ENCODE data around the gene TBC1D5. TPM values are rescaled to one million over a fixed set of nuclear protein-coding genes. Genes with fewer than 3 reads are reported as not detected.

The TBC1D5 gene
- total RNA-seq, 2 experiments from 2014 or later = 48.4 to 55.2 TPM

DNA sequence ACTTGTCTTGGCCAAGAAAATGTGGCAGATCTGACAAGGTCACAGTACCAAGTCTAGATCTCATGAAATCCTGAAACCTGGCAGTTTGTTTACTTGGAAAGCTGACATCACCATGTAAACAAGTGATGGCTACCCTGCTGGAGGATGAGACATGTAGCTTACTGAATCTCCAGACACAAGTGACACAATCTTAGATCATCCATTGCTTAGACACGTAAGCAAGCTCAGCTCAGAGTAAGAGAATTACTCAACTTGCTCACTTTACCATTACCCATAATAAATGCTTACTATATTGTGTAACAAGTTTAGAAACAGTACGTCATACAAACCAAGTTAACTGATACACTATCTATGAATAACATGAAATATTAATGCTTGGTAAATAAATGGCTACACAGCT lies 263.8 kb downstream of the TBC1D5 start:
- Mint-ChIP-seq H3K9me3 (no peaks in the 10 kb centered on the region), H3K27ac (no peak overlapping the region), H3K27me3 (no peaks in the 10 kb centered on the region), H3K4me3 (no peak overlapping the region), H3K4me1 (no peaks in the 10 kb centered on the region), H3K36me3 (ENCODE audit: low read depth) (no peaks in the 10 kb centered on the region)
- no peak for DNase-seq
- ChIA-PET CTCF (no interaction called here), POLR2A (no interaction called here)

GRCh38 chr3:17473761-17474160 lies 268.7 kb downstream of the TBC1D5 start:
- DNase-seq = no peak
- Mint-ChIP-seq H3K4me3 (no peak overlapping the region), H3K4me1 (no peaks in the 10 kb centered on the region), H3K36me3 (ENCODE audit: low read depth) (no peaks in the 10 kb centered on the region), H3K9me3 (no peaks in the 10 kb centered on the region), H3K27me3 (no peaks in the 10 kb centered on the region), H3K27ac (no peak overlapping the region)
- CTCF ChIA-PET = no interaction called here
- POLR2A ChIA-PET = no interaction called here

DNA sequence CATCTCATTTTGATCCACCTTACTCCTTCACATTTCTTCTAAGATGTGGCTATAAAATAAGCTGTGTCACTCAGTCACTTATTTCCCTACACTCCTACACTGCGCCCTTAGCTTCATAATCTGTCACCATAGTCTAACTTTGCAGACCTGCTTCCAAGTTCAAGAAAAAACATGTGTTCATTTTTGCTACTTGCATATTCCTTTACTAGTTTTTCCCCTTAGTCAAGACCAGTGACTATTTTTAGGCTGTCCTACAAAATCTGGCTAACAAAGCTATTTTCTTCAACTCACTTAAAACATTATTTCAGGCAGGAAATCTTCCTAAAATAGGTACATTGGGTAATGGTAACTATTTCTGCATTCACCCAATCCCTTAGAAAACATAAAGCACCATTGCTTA lies 272.5 kb downstream of the TBC1D5 start:
- POLR2A ChIA-PET = no interaction called here
- H3K4me1 Mint-ChIP-seq = no peaks in the 10 kb centered on the region
- DNase-seq = no peak
- CTCF ChIA-PET = interaction anchor here (0.6 kb wide), 1 partner anchor 51 kb away, joined by 4 read pairs; no protein-coding TSS in a partner anchor
- peaks cover 3% of the 10 kb centered on the region for H3K36me3 Mint-ChIP-seq (ENCODE audit: low read depth)
- H3K27me3 Mint-ChIP-seq = no peaks in the 10 kb centered on the region
- no peaks in the 10 kb centered on the region for H3K9me3 Mint-ChIP-seq
- no peak overlapping the region for H3K27ac Mint-ChIP-seq
- no peak overlapping the region for H3K4me3 Mint-ChIP-seq

GRCh38 chr3:17469520-17469919 lies 272.9 kb downstream of the TBC1D5 start:
- no peaks in the 10 kb centered on the region for H3K4me1 Mint-ChIP-seq
- ChIA-PET POLR2A (no interaction called here), CTCF (interaction anchor here (0.6 kb wide), 1 partner anchor 50 kb away, joined by 4 read pairs; no protein-coding TSS in a partner anchor)
- no peak overlapping the region for H3K27ac Mint-ChIP-seq
- no peaks in the 10 kb centered on the region for H3K27me3 Mint-ChIP-seq
- H3K4me3 Mint-ChIP-seq = no peak overlapping the region
- no peaks in the 10 kb centered on the region for H3K9me3 Mint-ChIP-seq
- H3K36me3 Mint-ChIP-seq (ENCODE audit: low read depth) = peaks cover 6% of the 10 kb centered on the region
- no peak for DNase-seq

- no peaks in the 10 kb centered on the region for H3K9me3 Mint-ChIP-seq
- no peaks in the 10 kb centered on the region for H3K27me3 Mint-ChIP-seq
- H3K4me1 Mint-ChIP-seq = no peaks in the 10 kb centered on the region
- no peak overlapping the region for H3K27ac Mint-ChIP-seq
- CTCF ChIA-PET = no interaction called here
- peaks cover 8% of the 10 kb centered on the region for H3K36me3 Mint-ChIP-seq (ENCODE audit: low read depth)
- POLR2A ChIA-PET = no interaction called here
- H3K4me3 Mint-ChIP-seq = no peak overlapping the region
- DNase-seq = no peak
These were observed 276.4 kb downstream of the TBC1D5 start for GRCh38 chr3:17466028-17466427.

DNA sequence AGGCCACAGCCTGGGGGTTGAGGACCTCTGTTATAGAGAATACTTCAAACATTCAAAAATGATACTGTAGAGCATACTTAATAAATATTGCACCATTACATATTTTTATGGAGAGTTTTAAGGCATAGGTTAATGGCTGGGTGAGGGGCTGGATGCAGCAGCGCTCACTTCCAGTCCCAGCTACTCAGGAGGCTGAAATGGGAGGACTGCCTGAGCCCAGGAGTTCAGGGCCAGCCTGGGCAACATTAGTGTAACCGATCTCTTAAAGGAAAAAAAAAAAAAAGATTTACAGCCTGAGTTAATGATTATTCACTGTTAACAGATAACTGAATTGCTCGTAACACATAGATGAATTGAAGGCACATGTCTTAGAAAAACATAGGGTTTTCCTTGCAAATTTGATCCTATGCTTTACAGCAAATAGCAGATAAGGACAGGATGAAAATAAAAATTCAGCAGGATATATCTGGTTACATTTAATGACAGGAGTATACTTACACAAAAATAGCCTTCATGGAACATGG lies 282.9 kb downstream of the TBC1D5 start:
- H3K27me3 Mint-ChIP-seq = no peaks in the 10 kb centered on the region
- no peak overlapping the region for H3K4me3 Mint-ChIP-seq
- no peaks in the 10 kb centered on the region for H3K4me1 Mint-ChIP-seq
- H3K27ac Mint-ChIP-seq = no peak overlapping the region
- no peak for DNase-seq
- H3K36me3 Mint-ChIP-seq (ENCODE audit: low read depth) = peaks cover 2% of the 10 kb centered on the region
- ChIA-PET POLR2A (no interaction called here), CTCF (interaction anchor here (0.9 to 1.2 kb wide), 2 partner anchors 12 to 859 kb away, joined by 3 read pairs; no protein-coding TSS in a partner anchor)
- H3K9me3 Mint-ChIP-seq = no peaks in the 10 kb centered on the region

DNA sequence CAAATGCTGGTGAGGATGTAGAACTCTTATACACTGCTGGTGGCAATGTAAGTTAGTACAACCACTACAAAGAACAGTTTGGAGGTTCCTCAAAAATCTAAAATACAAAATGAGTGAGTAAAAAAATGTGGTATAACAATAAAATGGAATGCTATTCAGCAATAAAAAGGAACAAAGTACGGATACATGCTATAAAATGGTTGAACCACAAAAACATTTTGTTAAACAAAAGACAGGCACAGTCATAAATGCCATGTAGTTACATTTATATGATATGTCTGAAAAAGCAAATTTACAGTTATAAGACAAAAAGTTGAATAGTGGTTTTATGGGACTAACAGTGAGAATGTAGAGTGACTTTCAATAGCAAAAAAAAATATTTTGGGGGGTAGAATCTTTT lies 285.8 kb downstream of the TBC1D5 start:
- Mint-ChIP-seq H3K36me3 (ENCODE audit: low read depth) (no peaks in the 10 kb centered on the region), H3K4me3 (no peak overlapping the region), H3K27me3 (no peaks in the 10 kb centered on the region), H3K27ac (no peak overlapping the region), H3K9me3 (no peaks in the 10 kb centered on the region), H3K4me1 (no peaks in the 10 kb centered on the region)
- ChIA-PET POLR2A (no interaction called here), CTCF (no interaction called here)
- no peak for DNase-seq

DNA sequence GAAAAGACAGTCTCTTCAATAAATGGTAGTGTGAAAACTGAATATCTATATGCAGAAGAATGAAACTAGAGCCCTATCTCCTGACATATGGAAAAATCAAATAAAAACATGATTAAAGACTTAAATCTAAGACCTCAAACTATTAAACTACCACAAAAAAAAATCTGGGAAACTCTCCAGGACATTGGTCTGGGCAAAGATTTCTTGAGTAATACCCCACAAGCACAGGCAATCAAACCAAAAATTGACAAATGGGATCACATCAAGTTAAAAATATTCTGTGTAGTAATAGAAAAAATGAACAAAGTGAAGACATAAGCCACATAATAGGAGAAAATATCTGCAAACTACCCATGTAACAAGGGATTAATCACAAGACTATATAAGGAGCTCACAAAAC lies 286.4 kb downstream of the TBC1D5 start:
- POLR2A ChIA-PET = no interaction called here
- Mint-ChIP-seq H3K9me3 (no peaks in the 10 kb centered on the region), H3K4me3 (no peak overlapping the region), H3K36me3 (ENCODE audit: low read depth) (peaks cover 4% of the 10 kb centered on the region), H3K4me1 (peaks cover 1% of the 10 kb centered on the region), H3K27me3 (no peaks in the 10 kb centered on the region), H3K27ac (no peak overlapping the region)
- no peak for DNase-seq
- CTCF ChIA-PET = no interaction called here

GRCh38 chr3:17444865-17445264 lies 297.6 kb downstream of the TBC1D5 start:
- H3K27me3 Mint-ChIP-seq = no peaks in the 10 kb centered on the region
- DNase-seq = no peak
- H3K9me3 Mint-ChIP-seq = no peaks in the 10 kb centered on the region
- no peak overlapping the region for H3K4me3 Mint-ChIP-seq
- no peaks in the 10 kb centered on the region for H3K4me1 Mint-ChIP-seq
- H3K36me3 Mint-ChIP-seq (ENCODE audit: low read depth) = peaks cover 8% of the 10 kb centered on the region
- H3K27ac Mint-ChIP-seq = no peak overlapping the region
- POLR2A ChIA-PET = no interaction called here
- CTCF ChIA-PET = no interaction called here

DNA sequence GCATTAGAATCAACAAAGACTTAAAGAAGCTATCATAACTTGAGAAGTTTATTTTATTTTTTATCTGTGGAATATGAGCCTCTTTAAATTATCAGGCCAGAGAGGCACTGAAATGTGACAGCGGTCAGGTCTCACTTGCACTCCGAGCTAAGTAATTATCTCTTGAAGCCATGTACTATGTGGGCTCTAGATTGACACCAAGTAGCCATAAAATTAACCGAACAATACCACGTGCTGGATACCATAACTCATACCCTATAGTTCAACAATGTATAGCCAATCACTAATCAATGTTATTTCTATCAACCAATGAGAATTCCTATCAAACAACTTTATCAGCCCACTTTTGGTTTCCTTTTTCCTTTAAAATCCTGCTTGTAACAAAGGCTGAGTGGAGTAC lies 299.3 kb downstream of the TBC1D5 start:
- H3K4me3 Mint-ChIP-seq = no peak overlapping the region
- DNase-seq = no peak
- H3K9me3 Mint-ChIP-seq = peaks cover 2% of the 10 kb centered on the region
- no peak overlapping the region for H3K27ac Mint-ChIP-seq
- no peaks in the 10 kb centered on the region for H3K27me3 Mint-ChIP-seq
- CTCF ChIA-PET = no interaction called here
- H3K36me3 Mint-ChIP-seq (ENCODE audit: low read depth) = peaks cover 11% of the 10 kb centered on the region
- H3K4me1 Mint-ChIP-seq = no peaks in the 10 kb centered on the region
- POLR2A ChIA-PET = no interaction called here

DNA sequence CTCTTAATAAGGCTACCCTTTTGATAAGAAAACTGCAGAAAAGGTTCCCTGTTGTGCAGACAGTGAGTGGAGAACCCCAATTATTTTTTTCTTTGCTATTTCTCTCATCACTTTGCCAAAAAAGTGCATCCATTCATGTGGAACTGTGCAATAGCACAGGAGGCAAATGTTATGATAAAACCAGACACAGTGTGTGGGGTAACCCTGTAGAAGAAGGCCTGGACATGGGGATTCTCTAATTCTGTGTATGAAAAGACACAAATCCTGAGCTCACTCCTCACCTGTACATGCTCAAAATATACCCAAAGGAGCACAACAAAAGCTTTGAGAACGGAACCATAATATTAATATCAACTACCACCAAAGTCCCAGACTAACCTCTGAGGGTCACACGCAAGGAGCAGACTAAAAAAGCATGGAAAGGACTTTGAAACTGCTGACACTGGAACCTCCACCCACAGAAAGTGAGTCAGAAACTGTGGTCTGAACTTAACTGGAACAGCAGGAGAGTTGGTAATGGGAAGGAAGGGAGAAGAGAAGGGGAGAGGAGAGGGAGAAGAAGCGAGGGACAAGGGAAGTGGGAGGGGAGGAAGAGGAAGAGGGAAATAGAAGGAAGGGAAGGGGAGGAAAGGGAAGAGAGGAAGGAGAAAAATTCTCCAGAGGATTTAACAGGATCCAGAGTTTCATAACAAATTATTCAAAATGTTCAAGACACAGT lies 299.9 kb downstream of the TBC1D5 start:
- Mint-ChIP-seq H3K27me3 (no peaks in the 10 kb centered on the region), H3K36me3 (ENCODE audit: low read depth) (peaks cover 15% of the 10 kb centered on the region), H3K9me3 (peaks cover 4% of the 10 kb centered on the region), H3K4me1 (no peaks in the 10 kb centered on the region), H3K27ac (no peak overlapping the region), H3K4me3 (no peak overlapping the region)
- POLR2A ChIA-PET = no interaction called here
- CTCF ChIA-PET = no interaction called here
- no peak for DNase-seq

DNA sequence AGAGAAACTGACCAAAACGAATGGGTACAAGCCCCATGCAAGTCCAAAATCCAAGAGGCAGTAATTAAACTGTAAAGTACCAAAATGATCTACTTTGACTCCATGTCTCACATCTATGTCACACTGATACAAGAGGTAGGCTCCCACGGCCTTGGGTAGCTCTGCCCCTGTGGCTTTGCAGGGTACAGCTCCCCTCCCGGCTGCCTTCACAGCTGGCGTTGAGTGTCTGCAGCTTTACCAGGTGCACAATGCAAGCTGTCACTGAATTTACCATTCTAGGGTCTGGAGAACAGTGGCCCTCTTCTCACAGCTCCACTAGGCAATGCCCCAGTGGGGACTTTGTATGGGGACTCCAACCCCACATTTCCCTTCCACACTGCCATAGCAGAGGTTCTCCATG lies 308.6 kb downstream of the TBC1D5 start:
- no peaks in the 10 kb centered on the region for H3K4me1 Mint-ChIP-seq
- ChIA-PET POLR2A (no interaction called here), CTCF (interaction anchor here (1.3 kb wide), 1 partner anchor 11 kb away, joined by 3 read pairs; no protein-coding TSS in a partner anchor)
- no peak for DNase-seq
- no peak overlapping the region for H3K27ac Mint-ChIP-seq
- no peak overlapping the region for H3K4me3 Mint-ChIP-seq
- no peaks in the 10 kb centered on the region for H3K27me3 Mint-ChIP-seq
- H3K9me3 Mint-ChIP-seq = peaks cover 9% of the 10 kb centered on the region
- peaks cover 7% of the 10 kb centered on the region for H3K36me3 Mint-ChIP-seq (ENCODE audit: low read depth)

DNA sequence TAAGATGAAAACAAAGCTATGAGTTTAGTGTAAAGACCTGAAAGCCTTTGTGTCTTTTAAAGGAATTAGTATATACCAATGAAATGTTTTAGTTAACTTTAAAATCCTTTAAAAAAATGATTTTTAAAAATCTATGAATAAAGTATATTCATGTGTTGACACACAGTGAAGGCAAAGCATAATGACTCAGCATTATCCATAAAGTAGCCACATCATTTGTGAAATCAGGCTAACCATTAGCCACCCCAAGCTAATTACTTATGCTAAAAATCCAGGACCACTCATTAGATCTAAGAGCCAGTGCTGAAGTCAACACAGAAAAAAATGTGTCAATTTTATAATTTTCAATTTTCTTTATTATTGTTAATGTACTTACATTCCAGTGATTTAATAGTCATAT lies 310.2 kb downstream of the TBC1D5 start:
- H3K27ac Mint-ChIP-seq = no peak overlapping the region
- no peaks in the 10 kb centered on the region for H3K36me3 Mint-ChIP-seq (ENCODE audit: low read depth)
- H3K27me3 Mint-ChIP-seq = no peaks in the 10 kb centered on the region
- no peak overlapping the region for H3K4me3 Mint-ChIP-seq
- DNase-seq = no peak
- peaks cover 5% of the 10 kb centered on the region for H3K9me3 Mint-ChIP-seq
- no peaks in the 10 kb centered on the region for H3K4me1 Mint-ChIP-seq
- ChIA-PET CTCF (no interaction called here), POLR2A (no interaction called here)

DNA sequence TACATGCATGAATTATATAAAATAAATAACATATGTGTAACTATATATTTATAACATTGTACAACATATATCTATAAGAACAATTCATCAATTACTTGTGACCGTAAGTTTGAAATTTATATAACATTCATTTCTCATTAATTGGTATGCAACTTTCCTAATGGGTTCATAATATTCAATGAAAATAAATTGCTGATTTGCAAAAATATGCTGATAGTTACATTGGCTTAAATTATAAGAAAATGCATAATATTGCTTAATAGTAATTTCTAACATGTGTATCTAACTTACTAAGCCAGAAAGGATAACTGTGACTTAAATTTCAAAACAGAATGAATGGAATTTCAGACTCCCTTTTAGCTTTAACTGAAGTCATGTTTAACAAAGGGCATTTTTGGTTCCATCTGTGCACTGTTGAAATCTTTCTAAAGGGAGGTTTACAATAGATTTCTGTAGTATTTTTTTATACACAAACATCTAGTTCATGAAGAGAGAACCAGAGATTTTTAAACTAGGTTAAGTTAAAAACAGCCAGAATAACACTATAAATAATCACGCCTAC lies 310.9 kb downstream of the TBC1D5 start:
- CTCF ChIA-PET = no interaction called here
- no peaks in the 10 kb centered on the region for H3K27me3 Mint-ChIP-seq
- H3K9me3 Mint-ChIP-seq = peaks cover 5% of the 10 kb centered on the region
- H3K27ac Mint-ChIP-seq = no peak overlapping the region
- POLR2A ChIA-PET = no interaction called here
- H3K4me3 Mint-ChIP-seq = no peak overlapping the region
- no peaks in the 10 kb centered on the region for H3K36me3 Mint-ChIP-seq (ENCODE audit: low read depth)
- DNase-seq = no peak
- H3K4me1 Mint-ChIP-seq = no peaks in the 10 kb centered on the region
